GM12892 (cell line): ENCODE results near the gene MRPL39. TPM values are rescaled to one million over a fixed set of nuclear protein-coding genes. Genes with fewer than 3 reads are reported as not detected.

Source experiments
- DNase-seq: peaks from one replicate; pipeline ENCODE4 v3.0.0; 2011; ENCODE audit not compliant: insufficient read length
- FAIRE-seq: peaks from 2 replicates; lab custom pipeline; 2011; peaks lifted over from hg19 to GRCh38; lab: Jason Lieb, UNC
- POLR2A ChIP-seq: IDR thresholded peaks from 2 replicates; pipeline ENCODE4 v1.6.1; 2011; ENCODE audit warnings: low read depth, low read length, control low read depth
- POLR2AphosphoS5 ChIP-seq: IDR thresholded peaks from 2 replicates; pipeline ENCODE4 v1.6.1; 2011; ENCODE audit warnings: low read depth, low read length, control low read depth
- TAF1 ChIP-seq: IDR thresholded peaks from 2 replicates; pipeline ENCODE4 v1.6.1; 2011; ENCODE audit warnings: low read depth, mild to moderate bottlenecking, control low read depth, low read length, borderline replicate concordance
- polyA plus RNA-seq: library from polyadenylated mRNA; unstranded; fragments of >200 nt; gene quantifications from one replicate; pipeline ENCODE4 v1.2.1, GENCODE V29; 2012; ENCODE audit warnings: missing spikeins, inconsistent platforms; ENCODE audit not compliant: missing spikeins

The MRPL39 gene
- polyA plus RNA-seq, result 85.2 TPM

GRCh38 chr21:25607151-25608043 is at the start of gene MRPL39:
Gene MRPL39, minus strand, starts transcription at chr21:25607481. Its CDS starts 6 bp downstream, at chr21:25607475.
- DNase-seq (peak; percentile 86), FAIRE-seq (peak; percentile 95)
- TF ChIP-seq POLR2A (peak; percentile 91), POLR2AphosphoS5 (peak; percentile 91), TAF1 (peak; percentile 99)

- DNase-seq (no peak), FAIRE-seq (no peak)
- TF ChIP-seq POLR2AphosphoS5 (no peak), TAF1 (no peak), POLR2A (no peak)
Measured at GRCh38 chr21:25656412-25656811, 49.1 kb upstream of the MRPL39 start.

- FAIRE-seq, result no peak
- no peak for DNase-seq
- TF ChIP-seq TAF1 (no peak), POLR2AphosphoS5 (no peak), POLR2A (no peak)
Measured at GRCh38 chr21:25649146-25649545, 41.9 kb upstream of the MRPL39 start.

- FAIRE-seq, result no peak
- DNase-seq, result no peak
Measured at GRCh38 chr21:25647647-25648046, 40.4 kb upstream of the MRPL39 start.

GRCh38 chr21:25646474-25646873 is 39.2 kb upstream of the MRPL39 start:
- no peak for TF ChIP-seq TAF1
- no peak for TF ChIP-seq POLR2A
- TF ChIP-seq POLR2AphosphoS5, result no peak
- FAIRE-seq, result no peak
- DNase-seq, result no peak

More at GRCh38 chr21:25647647-25648046, 40.4 kb upstream of the MRPL39 start:
- TF ChIP-seq TAF1, result no peak
- no peak for TF ChIP-seq POLR2AphosphoS5
- no peak for TF ChIP-seq POLR2A

GRCh38 chr21:25643486-25643885 is 36.2 kb upstream of the MRPL39 start:
- FAIRE-seq (no peak), DNase-seq (no peak)
- TF ChIP-seq POLR2A, result no peak
- no peak for TF ChIP-seq POLR2AphosphoS5
- no peak for TF ChIP-seq TAF1

- no peak for DNase-seq
- no peak for TF ChIP-seq TAF1
- TF ChIP-seq POLR2AphosphoS5, result no peak
- no peak for TF ChIP-seq POLR2A
- no peak for FAIRE-seq
Measured at GRCh38 chr21:25640943-25641292, 33.6 kb upstream of the MRPL39 start.

GRCh38 chr21:25640202-25640942 is 33.1 kb upstream of the MRPL39 start:
- FAIRE-seq, result peak; percentile 40
- peak; percentile 23 for DNase-seq
- TF ChIP-seq POLR2A (no peak), TAF1 (no peak), POLR2AphosphoS5 (no peak)

- FAIRE-seq, result peak; percentile 93
Measured at GRCh38 chr21:25639551-25640201, 32.4 kb upstream of the MRPL39 start.

GRCh38 chr21:25638660-25639550 is 31.6 kb upstream of the MRPL39 start, which contains the start of gene JAM2:
Gene JAM2, plus strand, starts transcription at chr21:25639258. Its CDS starts 564 bp downstream, at chr21:25639822.
- no peak for TF ChIP-seq POLR2AphosphoS5
- TF ChIP-seq TAF1, result no peak
- TF ChIP-seq POLR2A, result no peak
- FAIRE-seq (peak; percentile 84), DNase-seq (peak; percentile 48)

More at GRCh38 chr21:25639551-25640201, 32.4 kb upstream of the MRPL39 start:
- DNase-seq, result peak; percentile 63
- TF ChIP-seq TAF1 (no peak), POLR2A (no peak), POLR2AphosphoS5 (no peak)
